Activated CD4-positive, alpha-beta T cell treated with anti-CD3 and anti-CD28 coated beads for 4 hours (primary cell): Measurements from ENCODE around the gene BAMBI.
"Not testable (repeated sequence)": the region's sequence is repeated elsewhere in the genome, so short reads cannot be mapped to it uniquely, and the experiment has no call there.

ENCODE experiments used
- DNase-seq, 2 donors: peaks; one replicate each; pipeline ENCODE4 v3.0.0-alpha.2; 2020

The BAMBI gene, protein sequence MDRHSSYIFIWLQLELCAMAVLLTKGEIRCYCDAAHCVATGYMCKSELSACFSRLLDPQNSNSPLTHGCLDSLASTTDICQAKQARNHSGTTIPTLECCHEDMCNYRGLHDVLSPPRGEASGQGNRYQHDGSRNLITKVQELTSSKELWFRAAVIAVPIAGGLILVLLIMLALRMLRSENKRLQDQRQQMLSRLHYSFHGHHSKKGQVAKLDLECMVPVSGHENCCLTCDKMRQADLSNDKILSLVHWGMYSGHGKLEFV

DNA sequence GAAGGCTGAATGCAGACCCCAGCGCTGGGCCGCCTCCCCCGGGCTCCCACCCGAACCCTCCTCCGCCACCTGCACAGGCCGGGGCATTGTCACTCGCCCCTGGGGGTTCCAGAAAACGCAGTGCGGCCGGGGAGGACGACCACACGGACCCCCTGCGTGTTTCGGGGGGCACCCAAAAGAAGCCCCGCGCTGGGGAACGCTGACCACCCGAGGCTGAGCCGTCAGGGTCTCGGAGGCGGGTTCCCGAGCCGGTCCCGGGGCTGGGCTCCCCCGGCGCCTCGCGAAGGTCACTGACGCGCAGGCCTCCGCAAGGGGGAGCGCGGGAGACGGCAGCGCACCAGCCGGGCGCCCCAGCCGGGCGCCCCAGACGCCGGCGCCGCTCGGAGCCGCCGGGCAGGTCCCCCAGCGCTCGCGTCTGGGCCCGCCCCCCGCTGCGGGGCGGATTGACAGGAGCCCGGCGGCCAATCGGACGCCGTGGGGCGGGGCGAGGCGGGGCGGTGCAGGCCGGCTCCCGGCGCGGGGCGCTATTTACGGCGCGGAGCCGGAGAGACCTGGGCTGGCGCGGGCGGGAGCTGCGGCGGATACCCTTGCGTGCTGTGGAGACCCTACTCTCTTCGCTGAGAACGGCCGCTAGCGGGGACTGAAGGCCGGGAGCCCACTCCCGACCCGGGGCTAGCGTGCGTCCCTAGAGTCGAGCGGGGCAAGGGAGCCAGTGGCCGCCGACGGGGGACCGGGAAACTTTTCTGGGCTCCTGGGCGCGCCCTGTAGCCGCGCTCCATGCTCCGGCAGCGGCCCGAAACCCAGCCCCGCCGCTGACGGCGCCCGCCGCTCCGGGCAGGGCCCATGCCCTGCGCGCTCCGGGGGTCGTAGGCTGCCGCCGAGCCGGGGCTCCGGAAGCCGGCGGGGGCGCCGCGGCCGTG lies at the start of gene BAMBI:
TSS of gene BAMBI (plus strand) at position 554 of the 920 bp plus-strand sequence. CDS start 377 bp downstream, outside the sequence.
- peak; percentile 86 for DNase-seq

DNA sequence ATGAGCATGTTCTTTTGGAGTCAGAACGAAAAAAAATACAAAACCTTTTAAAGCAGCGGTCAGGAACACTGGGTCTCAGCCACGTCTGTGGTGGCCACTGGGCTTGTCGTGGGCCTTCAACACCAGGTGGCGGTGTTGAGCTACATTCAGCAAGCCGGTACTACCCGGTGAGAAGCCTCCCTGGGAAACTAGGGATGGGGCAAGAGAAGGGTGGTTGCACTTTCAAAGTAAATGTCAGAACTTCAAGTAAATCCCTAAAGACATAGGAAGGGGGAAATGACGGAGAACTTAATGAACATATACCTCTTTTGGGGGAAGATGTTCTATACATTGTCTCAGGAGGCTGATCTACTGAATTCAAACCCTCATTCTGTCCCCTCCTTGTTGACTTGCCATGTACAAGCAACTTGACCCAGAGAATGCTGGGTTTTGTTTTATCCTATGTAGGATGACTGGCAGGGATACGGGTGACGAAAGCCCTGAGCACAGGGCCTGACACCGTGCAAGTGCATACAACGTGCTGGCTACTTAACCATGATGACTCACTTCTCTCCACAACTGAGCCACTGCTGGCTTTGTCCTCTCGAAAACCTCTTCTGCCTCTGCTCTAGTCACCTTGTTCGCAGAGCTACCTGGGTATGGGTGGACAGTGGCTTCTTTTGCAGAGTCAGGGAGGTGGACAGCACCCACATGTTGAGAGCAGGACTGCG lies 49.0 kb upstream of the BAMBI start:
- peak; percentile 59 to 68 for DNase-seq

DNA sequence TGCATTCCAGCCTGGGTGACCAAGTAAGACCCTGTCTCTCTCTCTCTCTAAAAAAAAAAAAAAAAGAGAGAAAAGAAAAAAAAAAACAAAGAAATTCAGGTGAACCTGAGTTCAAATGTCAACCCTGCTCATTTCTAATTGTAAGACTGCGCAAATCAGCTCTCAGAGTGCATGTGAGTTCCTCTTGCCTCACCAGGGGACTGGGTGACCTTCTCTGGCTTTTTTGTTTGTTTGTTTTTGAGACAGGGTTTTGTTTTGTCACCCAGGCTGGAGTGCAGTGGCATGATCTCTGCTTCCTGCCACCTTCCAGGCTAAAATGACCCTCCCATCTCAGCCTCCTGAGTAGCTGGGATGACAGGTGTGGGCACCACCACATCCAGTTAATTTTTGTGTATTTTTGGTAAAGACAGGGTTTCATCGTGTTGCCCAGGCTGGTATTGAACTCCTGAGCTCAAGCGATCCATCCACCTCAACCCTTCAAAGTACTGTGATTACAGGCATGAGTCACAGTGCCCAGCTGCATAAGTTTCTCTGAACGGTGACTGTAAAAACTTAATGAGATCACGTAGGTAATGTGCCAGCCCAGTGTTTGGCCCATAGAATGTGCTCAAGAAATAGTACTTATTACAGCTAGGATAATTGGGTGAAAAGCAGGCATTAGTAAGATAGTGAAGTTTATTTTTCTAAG lies 45.3 kb upstream of the BAMBI start:
- no peak for DNase-seq

DNA sequence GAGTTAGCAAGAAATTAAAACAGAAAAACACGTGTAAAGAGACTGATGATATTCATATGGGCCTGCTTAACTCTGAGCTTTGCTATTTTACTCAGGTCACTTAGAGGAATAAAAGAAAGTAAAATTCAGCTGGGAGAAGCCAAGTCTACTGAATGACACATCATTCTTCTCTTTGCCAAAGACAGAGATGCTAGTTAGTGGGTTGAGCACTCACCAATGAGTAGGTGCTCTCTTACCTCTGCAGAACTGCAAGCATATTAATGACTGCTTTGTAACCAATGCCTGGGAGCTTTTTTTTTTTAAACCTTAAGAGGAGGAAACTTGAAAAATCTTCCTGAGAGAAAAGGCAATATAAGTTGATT lies 44.8 kb upstream of the BAMBI start:
- DNase-seq = no peak

DNA sequence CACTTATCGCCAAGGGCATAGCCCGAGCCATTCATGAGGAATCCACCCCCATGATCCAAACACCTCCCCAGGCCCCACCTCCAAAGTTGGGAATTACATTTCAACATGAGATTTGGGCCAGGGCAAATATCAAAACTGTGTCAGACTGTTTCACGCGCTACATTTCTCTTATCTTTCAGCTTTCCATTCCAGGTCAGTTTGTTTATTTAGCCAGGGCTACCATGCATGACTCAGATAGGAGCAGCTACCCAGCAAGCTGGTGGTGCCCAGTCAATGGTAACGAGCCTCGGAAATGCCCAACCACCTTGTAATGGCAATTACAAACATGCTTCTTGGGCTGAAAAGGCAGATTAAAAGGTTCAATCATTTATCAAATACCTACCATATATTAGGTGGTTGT lies 43.6 kb upstream of the BAMBI start:
- DNase-seq = no peak

DNA sequence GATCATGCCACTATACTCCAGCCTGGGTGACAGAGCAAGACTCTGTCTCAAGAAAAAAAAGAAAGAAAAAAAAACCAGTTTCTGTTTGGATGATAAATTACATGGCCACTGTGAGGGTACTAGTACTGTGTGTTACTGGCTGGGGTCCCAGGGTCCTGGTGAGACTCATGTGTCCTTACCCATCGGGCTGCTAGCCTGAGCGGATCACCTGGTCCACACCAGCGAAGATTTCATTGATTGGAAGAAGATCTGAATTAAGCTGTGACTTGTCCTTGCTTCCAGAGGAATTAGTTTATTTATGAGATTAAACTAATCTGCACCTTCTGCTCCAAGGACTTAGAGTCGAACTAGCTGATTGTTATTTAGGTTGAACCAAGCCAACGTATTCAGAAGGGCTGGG lies 40.0 kb upstream of the BAMBI start:
- DNase-seq = no peak

DNA sequence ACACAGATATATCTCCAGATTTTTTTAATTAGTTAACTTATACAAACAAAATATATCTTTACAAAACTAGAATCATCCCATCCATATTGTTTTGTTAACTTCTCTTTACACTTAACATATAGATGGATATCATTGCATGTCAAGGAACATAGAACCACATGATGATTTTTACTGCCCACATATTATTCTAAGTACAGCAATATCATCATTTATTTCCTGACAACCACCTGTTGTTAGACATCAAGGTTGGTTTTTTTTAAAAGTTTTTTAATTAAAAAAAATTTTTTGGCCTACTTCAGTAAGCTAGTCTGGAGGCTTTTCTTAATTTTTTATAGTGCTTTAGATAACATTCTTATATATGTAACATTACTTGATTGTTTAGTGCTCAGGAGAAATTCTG lies 38.9 kb upstream of the BAMBI start:
- DNase-seq = no peak

DNA sequence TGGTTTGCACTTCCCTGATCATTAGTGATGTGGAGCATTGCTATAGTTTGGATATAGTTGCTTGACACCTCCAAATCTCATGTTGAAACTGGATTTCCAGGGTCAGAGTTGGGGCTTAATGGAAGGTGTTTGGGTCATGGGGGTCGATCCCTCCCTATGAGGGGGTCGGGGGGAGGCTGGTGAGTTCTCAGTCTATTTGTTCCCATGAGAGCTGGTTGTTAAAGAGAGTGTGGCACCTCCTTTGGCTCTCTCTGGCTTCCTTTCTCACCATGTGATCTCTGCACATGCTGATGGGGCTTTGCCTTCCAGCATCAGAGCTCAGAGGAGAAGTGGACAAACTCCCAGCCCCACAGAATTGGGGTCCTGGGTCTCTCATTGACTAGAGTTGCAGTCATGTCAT lies 36.8 kb upstream of the BAMBI start:
- DNase-seq = no peak

DNA sequence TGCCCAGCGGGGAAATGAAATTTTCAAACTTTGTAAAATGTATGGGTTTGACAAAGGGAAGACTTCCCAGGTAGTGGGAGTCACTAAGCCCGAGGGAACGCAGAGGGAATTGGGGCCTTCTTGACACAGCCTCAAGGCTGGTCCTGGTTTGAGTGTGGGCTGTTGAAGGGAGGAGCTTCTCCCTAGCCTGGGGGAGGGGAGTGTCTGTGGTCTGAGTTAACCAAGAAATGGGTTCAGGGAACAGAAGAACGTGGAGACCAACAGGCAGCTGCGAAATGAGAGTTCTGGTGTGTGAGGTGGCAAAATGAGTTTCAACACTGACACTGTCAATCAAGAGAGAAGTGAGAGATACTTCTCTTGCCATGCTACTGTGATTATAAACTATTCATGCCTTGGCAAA lies 32.7 kb upstream of the BAMBI start:
- DNase-seq = no peak

DNA sequence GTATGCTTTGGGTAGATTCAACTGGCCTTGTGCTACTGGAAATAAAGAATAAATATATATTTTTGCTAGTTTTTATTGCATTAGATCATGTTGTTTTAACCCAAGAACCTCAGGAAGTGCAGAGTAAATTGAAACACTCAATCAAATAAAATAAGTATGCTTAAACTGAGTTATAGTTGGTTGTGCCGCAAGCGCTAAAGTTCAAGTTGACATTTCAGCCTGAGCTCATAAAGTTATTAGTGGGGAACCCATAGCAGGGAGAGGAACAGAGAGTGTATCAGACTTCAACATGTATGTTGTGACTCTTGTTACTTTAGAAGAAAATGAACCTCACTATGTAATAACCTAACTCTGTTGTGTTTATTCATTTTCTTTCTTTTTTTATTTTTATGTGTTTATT lies 25.2 kb upstream of the BAMBI start:
- DNase-seq = no peak

DNA sequence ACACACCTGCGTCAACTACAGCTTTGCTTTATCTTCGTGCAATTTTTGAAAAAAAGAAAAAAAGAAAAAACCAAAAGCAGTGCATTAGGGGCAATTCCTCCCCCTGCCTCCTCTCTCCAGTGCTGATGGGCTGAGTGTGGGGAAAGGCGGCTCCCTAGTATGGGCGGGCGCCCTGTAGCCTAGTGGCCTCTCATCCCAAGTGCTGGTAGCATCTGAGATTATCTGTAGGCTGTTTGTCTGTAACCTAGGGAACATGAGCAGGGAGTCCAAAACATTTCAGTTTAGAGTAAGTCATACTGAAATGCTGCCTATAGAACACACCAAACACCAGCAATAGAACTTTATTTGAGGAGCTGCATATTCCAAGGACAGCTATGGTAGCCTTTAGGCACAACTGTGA lies 24.6 kb upstream of the BAMBI start:
- DNase-seq = no peak

DNA sequence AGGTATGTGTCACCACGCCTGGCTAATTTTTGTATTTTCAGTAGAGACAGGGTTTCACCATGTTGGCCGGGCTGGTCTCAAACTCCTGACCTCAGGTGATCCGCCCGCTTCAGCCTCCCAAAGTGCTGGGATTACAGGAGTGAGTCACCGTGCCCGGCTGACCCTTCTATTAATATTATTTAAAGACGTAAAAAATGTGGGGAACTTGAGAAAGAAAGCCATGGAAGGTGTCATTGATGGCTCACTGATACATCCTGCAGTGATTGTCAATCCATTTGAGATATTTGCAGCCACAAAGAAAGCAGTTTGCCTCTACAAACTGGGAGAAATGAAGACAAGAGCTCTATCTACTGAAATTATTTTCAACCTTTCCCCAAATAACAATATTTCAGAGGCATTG lies 18.5 kb upstream of the BAMBI start:
- DNase-seq = not testable (repeated sequence)

DNA sequence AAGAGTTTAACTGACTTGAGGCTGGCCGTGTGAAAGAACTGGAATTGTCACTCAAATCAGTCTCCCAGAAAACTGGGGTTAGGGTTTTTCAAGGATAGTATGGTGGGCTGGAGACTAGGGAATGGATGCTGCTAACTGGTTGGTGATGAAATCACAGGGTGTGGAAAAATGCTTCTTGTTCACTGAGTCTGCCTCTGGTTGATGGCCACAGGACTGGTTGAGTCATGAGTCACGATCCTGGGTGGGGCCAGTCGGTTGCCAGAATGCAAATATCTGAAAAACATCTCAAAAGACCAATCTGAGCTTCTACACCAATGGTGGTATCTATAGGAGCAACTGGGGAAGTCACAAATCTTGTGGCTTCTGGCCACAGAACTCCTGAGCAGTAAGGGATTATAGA lies 16.3 kb upstream of the BAMBI start:
- DNase-seq = no peak

DNA sequence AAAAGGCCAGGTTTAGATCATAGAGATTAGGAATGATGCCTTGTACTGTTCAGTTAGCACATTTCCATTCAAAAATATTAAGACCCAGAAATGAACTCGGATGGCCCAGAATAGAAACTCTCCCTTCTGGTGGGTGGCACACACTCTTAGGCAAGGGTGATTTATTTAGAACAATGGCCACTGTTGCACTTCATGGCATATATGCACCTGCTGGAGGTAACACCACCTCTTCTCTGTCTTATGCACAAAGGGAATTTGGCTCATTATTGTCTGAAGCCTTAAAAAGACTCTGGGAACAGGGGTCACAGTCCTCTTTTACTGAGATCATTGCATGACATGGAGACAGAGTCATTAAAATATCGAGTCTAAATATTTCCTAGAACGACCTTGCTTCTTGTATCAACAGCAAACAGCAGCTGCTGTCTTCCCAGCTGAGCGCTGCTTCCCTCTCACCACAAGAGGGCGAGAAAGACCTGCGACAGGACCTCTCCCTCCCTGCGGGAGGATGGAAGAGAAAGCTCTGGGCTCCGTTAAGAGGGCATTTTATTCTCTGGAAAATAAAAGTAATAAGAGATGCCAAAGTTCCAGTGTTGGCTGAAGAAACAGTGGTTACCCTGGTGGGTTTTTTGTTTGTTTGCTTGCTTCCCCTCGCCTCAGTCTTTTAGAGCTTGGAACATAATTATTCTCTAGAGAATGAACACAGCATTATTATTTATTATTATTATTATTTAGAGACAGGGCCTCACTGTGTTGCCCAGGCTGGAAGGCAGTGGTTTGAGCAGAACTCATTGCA lies 13.5 kb upstream of the BAMBI start:
- DNase-seq = peak; percentile 55 to 72

DNA sequence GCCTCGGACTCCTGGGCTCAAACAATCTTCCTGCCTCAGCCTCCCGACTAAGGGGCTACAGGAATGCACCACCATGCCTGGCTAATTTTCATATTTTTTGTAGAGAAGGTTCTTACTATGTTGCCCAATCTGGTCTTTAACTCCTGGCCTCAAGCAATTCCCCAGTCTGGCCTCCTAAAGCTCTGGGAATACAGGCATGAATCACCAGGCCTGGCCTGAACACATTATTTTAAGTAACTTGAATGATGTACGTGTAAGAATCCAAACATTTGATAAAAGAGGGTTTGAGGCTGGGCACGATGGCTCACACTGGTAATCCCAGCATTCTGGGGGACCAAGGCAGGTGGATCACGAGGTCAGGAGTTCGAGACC lies 13.0 kb upstream of the BAMBI start:
- DNase-seq = no peak

DNA sequence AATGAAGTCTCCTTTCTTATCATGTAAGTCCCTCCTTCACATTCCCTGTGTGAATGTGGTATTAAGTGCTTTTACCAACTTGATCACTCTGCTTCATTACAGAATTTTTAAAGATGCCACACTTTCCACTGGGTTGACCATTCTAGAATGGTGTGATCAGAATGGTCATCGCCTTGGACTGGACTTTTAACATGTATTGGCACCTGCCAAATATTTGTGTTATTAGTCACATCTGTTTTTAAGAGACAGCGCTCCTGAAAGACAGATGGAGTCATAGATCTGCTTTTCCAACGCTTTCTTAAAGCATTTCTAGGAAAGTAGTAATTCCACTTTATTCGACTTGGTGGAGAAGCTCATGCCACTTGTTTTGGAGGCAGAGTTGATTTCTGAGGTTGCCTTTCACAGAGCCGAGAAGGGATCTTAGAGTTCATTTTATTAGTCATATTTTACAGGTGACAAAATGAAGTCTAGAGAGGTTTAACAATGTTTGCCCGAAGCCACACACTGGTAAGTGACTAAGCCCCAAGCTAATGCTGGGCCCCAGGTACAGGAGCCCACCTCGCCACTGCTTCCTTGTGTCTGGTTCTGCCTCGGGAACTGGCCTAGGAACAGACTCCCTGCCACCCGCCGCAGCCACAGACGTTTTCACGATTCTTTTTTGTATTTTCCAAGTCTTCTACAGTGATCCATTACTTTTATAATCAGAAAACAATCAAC lies 10.4 kb upstream of the BAMBI start:
- no peak for DNase-seq

DNA sequence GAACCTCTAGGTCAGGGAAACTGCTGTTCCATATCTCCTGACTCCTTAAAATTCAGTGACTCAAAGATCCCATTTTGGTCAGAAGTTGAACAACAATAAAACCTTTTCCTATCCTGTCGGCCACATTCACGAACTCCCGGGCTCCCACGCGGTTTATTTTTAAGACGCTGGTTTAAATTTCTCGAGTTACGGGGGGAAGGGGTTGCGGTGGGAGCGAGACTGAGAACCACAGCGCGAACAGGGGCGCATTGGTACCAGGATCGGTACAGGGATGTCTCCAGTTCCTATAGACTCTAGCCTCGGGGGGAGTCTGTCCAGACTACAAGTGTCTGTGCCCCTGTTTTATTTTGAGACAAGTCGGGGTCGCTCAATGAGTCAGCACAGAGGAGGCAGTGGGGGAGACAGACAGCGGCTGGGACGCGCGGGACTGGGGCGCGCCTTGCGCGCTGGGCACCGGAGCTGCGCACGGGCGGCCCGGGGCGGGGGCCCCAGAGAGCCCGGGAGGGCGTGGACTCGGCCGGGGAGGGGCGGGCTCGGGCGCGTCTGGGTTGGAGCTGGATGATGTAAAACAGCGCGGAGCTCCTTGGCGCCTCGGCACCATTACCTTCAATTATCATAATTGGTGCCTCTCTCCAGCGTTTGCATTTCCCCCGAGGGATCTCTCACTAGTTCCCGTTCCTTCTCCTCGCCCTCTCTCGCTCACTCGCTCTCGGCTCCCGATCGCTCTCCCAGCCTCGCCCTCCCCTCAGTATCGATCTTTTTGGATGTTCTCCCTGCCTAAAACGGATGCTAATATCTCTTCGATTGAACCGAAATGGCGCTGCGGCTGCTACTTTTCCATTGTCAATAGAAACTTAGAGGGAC lies 8.7 kb upstream of the BAMBI start:
- peak in 1 of 2 donors; percentile 39 for DNase-seq

DNA sequence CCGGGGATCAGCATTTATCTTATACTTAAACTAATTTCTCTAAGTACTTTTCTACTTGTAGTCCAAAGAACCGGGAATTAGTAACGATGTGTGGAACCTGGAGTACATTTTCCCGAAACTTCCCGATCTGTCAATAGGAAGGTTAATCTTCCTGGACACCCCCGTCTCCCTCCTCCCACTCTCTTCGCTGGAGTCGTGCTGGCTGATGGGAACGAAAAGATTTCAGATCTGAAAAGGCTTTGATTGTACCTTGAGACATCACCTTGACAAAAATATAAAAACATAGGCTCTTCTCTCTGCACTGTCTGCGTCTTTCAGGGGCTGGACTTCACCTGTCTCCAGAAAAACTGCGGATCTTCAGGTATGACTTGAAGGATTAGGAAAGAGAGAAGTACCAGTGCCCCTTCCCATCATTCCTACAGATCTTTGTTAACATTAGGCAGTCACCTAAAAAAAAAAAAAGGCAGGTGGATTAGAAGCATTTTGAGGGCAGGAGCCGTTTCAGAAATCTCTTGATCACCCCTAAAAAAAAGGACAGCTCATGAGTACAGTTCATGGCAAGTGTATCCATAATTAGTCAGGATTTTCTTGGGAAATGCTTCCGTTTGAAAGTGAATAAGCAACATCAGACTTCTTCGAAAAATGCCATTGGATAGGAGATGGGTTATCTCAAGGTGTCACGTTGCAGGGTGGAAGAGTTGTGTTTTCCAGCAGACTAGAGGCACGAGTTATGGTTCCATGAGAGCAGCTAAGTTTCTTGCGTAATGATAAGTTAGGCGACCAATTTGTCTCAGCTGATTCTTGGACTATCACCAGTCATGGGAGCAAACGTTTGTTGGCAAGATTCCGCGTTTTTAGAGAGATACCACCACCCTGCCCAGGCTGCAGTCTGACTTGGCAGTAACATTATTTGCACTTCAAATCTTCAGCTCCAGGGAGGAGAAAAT lies 7.8 kb upstream of the BAMBI start:
- no peak for DNase-seq

DNA sequence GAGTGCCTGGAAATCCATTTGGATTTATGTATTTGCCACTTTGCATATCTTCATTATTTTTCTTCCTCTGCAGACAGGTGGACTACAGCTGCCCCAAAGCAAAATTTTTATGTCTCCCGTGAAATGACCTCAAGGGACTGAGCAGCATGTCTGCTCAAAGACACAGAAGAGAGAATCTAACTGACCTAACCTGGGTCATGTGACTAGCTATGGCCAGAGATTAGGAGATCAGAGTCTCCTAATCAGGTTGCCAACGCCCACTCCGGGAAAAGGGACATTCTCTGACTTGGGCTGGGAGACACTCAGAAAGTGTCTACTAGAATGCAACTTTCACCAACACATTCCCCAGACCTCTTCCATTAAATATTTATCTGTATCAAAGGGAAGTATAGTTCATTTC lies 2.5 kb upstream of the BAMBI start:
- no peak for DNase-seq
